Stimulated activated naive CD8-positive, alpha-beta T cell treated with anti-CD3 and anti-CD28 coated beads, Interleukin-15, Interleukin-2, amounts not matched to agents 100 ng/mL and 50 ng/mL, for 24 hours (primary cell): ENCODE measurements around the gene TMEM245.
"Not testable (repeated sequence)": the region's sequence is repeated elsewhere in the genome, so short reads cannot be mapped to it uniquely, and the experiment has no call there.

ENCODE experiments used
- H3K27ac Mint-ChIP-seq: one replicate; pipeline ENCODE4 v1.8.0; 2021; ENCODE audit warnings: mild to moderate bottlenecking, mixed read lengths
- H3K27me3 Mint-ChIP-seq: one replicate; pipeline ENCODE4 v1.8.0; 2021; ENCODE audit warnings: mixed read lengths
- H3K36me3 Mint-ChIP-seq: one replicate; pipeline ENCODE4 v1.8.0; 2021; ENCODE audit warnings: low read depth, mixed read lengths
- H3K4me1 Mint-ChIP-seq: one replicate; pipeline ENCODE4 v1.8.0; 2021; ENCODE audit warnings: low read depth, mixed read lengths
- H3K4me3 Mint-ChIP-seq: one replicate; pipeline ENCODE4 v1.8.0; 2021; ENCODE audit warnings: mild to moderate bottlenecking, mixed read lengths
- H3K9me3 Mint-ChIP-seq: one replicate; pipeline ENCODE4 v1.8.0; 2021; ENCODE audit warnings: mixed read lengths

TMEM245 gene

DNA sequence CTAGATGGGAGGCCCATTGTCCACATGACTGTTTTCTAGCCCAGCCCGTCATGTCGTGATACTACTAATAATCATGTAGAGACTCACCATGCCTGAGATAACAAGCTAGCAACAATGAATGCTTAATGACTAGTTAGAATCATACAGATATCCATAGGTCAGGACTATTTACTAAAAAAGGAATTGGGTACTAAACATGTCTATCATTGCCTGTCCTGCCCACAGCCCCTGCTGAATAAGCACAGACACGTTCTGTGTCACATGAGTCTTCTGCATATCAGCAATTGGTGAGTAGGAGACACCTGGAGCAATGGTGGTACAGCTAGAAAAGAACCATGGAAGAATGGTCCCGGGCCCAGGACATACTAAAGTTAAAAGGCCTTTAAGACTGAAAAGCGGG, 29.3 kb upstream of the TMEM245 start:
- peaks cover 2% of the 10 kb centered on the region for H3K4me1 Mint-ChIP-seq
- H3K27ac Mint-ChIP-seq, result no peak overlapping the region
- peaks cover 13% of the 10 kb centered on the region for H3K9me3 Mint-ChIP-seq
- peaks cover 11% of the 10 kb centered on the region for H3K27me3 Mint-ChIP-seq
- no peak overlapping the region for H3K4me3 Mint-ChIP-seq
- peaks cover 6% of the 10 kb centered on the region for H3K36me3 Mint-ChIP-seq

GRCh38 chr9:109145051-109145450, 25.3 kb upstream of the TMEM245 start:
- Mint-ChIP-seq H3K27ac (no peak overlapping the region), H3K4me3 (no peak overlapping the region), H3K36me3 (no peaks in the 10 kb centered on the region), H3K4me1 (peaks cover 6% of the 10 kb centered on the region), H3K9me3 (no peaks in the 10 kb centered on the region), H3K27me3 (peaks cover 7% of the 10 kb centered on the region)

DNA sequence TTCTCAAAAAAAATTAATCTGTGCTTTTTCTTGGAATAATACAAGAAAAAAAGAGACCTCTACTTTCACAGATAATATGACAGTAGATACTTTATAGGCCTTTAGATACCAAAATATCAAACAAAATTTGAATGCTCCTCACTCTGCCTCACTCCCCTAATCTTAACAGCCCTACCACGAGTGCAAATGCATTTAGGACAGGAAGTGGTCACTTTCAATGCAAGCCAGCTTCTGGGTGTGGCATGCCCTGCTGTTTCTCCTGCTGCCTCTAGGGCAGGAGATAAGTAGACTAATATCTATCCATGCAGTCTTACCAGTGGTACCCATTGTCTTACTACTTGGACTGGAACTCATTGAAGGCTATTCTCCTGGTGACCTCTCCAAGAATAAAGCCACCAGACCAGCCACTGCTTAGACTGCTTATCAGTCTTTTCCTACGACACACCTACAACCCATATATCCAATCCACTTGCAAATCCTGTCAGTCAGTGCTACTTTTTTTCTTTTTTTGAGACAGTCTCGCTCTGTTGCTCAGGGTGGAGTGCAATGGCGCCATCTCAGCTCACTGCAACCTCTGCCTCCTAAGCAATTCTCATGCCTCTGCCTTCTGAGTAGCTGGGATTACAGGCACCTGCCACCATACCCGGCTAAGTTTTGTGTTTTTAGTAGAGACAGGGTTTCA, 24.3 kb upstream of the TMEM245 start:
- peaks cover 7% of the 10 kb centered on the region for H3K27me3 Mint-ChIP-seq
- no peak overlapping the region for H3K4me3 Mint-ChIP-seq
- H3K9me3 Mint-ChIP-seq, result no peaks in the 10 kb centered on the region
- peaks cover 6% of the 10 kb centered on the region for H3K4me1 Mint-ChIP-seq
- no peak overlapping the region for H3K27ac Mint-ChIP-seq
- no peaks in the 10 kb centered on the region for H3K36me3 Mint-ChIP-seq

GRCh38 chr9:109141375-109141774, 21.6 kb upstream of the TMEM245 start:
- no peaks in the 10 kb centered on the region for H3K36me3 Mint-ChIP-seq
- no peaks in the 10 kb centered on the region for H3K9me3 Mint-ChIP-seq
- peaks cover 6% of the 10 kb centered on the region for H3K27me3 Mint-ChIP-seq
- peaks cover 6% of the 10 kb centered on the region for H3K4me1 Mint-ChIP-seq
- no peak overlapping the region for H3K4me3 Mint-ChIP-seq
- H3K27ac Mint-ChIP-seq, result no peak overlapping the region

DNA sequence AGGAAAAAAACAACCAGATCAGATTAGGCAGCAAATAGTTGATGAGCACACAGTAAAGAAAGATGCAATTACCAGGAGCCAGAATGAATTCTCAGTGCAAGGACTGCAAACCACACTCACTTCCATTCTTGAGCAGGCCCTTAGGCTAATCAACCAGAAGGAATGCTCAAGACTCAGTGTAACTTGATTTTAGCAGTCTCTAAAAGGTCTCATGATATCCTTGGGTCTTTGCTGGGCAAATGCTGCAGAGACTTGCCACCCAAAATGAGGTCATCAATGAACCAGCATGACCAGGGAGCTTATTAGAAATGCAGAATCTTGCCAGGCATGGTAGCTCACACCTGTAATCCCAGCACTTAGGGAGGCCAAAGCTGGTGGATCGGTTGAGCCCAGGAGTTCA, 20.1 kb upstream of the TMEM245 start:
- Mint-ChIP-seq H3K9me3 (no peaks in the 10 kb centered on the region), H3K4me1 (peaks cover 6% of the 10 kb centered on the region), H3K36me3 (no peaks in the 10 kb centered on the region), H3K4me3 (no peak overlapping the region), H3K27ac (no peak overlapping the region), H3K27me3 (peaks cover 3% of the 10 kb centered on the region)

DNA sequence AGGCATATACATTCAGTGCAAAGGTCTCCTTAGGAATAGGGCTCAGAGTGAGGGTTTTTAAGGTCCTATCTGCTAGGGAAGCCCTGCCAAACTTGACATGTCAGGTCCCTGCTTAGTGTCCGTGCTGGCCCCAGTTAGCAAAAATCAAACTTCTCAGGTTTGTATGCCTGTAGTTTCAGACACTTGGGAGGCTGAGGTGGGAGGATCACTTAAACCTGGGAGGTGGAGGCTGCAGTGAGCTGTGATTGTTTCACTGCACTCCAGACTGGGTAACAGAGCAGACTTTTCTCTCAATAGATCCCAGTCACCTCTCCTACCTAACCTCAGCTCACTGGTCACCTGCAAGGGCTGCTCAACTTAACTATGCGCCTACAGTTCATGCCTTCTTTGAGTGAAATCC, 18.7 kb upstream of the TMEM245 start:
- H3K36me3 Mint-ChIP-seq, result no peaks in the 10 kb centered on the region
- H3K9me3 Mint-ChIP-seq, result no peaks in the 10 kb centered on the region
- H3K4me1 Mint-ChIP-seq, result no peaks in the 10 kb centered on the region
- H3K27ac Mint-ChIP-seq, result no peak overlapping the region
- peaks cover 3% of the 10 kb centered on the region for H3K27me3 Mint-ChIP-seq
- H3K4me3 Mint-ChIP-seq, result no peak overlapping the region

DNA sequence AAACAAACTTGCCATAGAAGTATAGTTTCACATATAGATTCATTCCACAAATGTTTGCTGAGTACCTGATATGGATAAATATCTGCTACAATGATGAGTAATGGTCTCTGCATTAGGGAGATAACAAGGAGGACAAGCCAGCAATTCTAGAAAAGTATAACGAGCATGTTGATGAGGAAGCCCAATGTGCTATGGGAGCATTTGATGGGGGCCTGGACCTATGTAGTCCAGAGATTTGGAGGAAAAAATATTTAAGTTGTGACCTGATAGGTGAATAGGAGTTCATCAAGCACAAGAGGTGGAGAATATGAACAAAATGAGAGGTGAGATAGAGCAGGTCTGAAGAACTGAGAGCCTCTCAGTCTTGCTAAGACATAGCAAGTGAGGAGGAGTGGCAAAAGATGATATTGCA, 14.4 kb upstream of the TMEM245 start:
- Mint-ChIP-seq H3K27ac (no peak overlapping the region), H3K9me3 (no peaks in the 10 kb centered on the region), H3K4me1 (no peaks in the 10 kb centered on the region), H3K36me3 (no peaks in the 10 kb centered on the region), H3K4me3 (no peak overlapping the region), H3K27me3 (peaks cover 3% of the 10 kb centered on the region)

DNA sequence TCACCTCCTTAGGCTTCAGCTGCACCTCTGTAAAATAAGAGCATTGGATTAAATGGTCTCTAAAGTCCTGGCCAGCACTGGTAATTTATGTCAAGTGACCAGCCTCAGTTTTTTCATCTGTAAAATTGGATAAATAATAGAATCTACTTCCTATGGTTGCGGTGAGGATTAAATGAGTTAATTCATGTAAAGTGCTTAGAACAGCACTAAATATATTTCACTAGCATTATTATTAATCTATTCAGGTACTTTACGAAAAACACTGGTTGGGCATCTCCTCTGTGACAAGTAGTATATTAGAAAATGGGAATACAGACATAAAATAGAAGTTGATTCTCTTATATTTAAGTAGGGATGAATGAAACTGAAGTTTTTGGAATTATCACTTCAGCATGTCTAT, 13.8 kb upstream of the TMEM245 start:
- Mint-ChIP-seq H3K36me3 (no peaks in the 10 kb centered on the region), H3K9me3 (no peaks in the 10 kb centered on the region), H3K27me3 (peaks cover 3% of the 10 kb centered on the region), H3K4me3 (no peak overlapping the region), H3K27ac (no peak overlapping the region), H3K4me1 (no peaks in the 10 kb centered on the region)

DNA sequence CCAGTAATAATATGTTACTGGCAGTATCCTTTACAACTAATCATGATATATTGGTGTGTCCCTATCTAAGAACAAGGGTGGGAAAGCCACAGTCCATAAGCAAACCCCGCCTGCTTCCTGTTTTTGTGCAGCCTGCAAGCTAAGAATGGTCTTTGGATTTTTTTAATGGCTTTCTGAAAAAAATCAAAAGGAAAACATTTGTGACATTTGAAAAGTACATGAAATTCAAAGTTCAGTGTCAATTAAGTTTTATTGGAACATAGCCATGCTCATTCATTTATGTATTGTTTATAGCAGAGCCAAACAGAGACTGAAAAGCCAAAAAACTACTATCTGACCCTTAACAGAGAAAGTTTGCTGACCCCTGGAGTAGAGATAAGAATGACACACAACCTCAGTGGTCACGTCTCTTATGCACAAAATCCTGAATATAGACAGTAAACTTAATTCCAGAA, 12.8 kb upstream of the TMEM245 start:
- H3K36me3 Mint-ChIP-seq, result no peaks in the 10 kb centered on the region
- H3K27ac Mint-ChIP-seq, result no peak overlapping the region
- H3K4me3 Mint-ChIP-seq, result no peak overlapping the region
- no peaks in the 10 kb centered on the region for H3K4me1 Mint-ChIP-seq
- H3K9me3 Mint-ChIP-seq, result no peaks in the 10 kb centered on the region
- peaks cover 3% of the 10 kb centered on the region for H3K27me3 Mint-ChIP-seq

DNA sequence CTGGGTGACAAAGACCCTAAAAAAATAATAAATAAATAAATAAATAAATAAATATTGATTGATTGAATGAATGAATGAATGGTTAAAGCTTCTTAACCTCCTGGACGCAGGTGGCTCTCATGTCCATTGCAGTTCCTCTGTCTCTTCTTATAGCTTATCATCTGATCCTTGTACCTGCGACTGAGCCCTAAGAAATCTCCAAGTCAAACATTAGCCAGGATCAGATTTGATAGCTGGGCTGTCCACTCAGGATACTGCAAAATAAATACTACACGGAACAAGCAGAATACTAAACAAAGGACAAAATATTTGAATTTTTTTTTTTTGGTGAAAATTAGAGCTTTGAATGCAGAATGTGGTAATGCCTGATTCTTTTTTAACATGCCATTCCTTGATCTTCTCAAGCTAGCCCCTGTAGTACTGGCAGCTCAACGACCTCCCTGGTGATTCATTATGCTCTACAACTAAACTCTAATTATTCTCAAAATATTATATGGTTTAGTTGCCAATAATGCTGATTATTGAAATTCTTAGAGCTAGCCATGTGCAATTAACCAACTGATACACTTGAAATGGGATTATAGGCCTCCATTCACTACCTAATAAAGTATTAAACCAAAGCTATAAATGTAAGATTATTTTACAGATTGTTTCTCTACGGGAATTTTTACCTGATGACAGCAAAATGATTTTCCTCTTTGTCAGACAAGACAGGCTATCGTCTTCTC, 9.9 kb upstream of the TMEM245 start:
- Mint-ChIP-seq H3K27ac (no peak overlapping the region), H3K9me3 (no peaks in the 10 kb centered on the region), H3K4me1 (no peaks in the 10 kb centered on the region), H3K36me3 (no peaks in the 10 kb centered on the region), H3K4me3 (no peak overlapping the region), H3K27me3 (no peaks in the 10 kb centered on the region)

DNA sequence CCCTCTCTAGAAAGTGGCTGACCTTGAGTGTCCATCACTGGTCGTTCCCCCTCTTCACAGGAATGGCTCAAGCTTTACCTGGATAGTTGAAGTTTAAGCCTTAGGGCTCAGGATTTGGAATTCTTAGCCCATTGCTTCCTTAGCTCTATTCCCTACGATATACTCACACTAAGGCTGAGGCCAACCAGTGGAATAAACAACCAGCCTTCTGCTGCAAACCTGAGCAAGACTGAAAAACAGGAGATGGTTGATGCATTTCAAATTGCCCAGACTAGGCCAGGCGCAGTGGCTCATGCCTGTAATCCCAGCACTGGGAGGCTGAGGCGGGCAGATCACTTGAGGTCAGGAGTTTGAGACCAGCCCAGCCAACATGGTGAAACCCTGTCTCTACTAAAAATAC, 6.9 kb upstream of the TMEM245 start:
- H3K27me3 Mint-ChIP-seq, H3K4me3 Mint-ChIP-seq, H3K9me3 Mint-ChIP-seq, H3K27ac Mint-ChIP-seq, H3K4me1 Mint-ChIP-seq, H3K36me3 Mint-ChIP-seq: not testable (repeated sequence)

DNA sequence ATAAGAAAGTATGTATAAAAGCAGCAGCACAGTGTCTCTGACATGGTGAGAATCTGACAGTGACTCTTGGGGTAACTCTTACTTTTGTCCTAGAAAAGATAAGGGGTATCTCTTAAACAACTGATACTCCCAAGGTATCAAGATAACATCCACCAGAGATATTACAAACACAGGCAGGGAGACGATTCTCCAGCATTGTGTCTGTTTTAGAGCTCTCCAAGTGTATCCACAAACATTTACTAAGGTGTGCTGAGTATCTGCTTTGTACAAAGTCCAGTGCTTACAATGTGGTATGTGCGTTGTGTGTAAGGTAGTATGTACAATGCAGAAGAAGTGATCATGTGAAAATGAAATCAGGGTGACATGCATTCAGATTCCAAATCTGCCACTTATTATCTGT, 4.4 kb upstream of the TMEM245 start:
- H3K27me3 Mint-ChIP-seq, result no peaks in the 10 kb centered on the region
- peaks cover 11% of the 10 kb centered on the region for H3K4me1 Mint-ChIP-seq
- no peaks in the 10 kb centered on the region for H3K9me3 Mint-ChIP-seq
- no peak overlapping the region for H3K27ac Mint-ChIP-seq
- no peak overlapping the region for H3K4me3 Mint-ChIP-seq
- H3K36me3 Mint-ChIP-seq, result no peaks in the 10 kb centered on the region

- Mint-ChIP-seq H3K36me3 (peaks cover under 1% of the 10 kb centered on the region), H3K27ac (no peak overlapping the region), H3K9me3 (no peaks in the 10 kb centered on the region), H3K27me3 (no peaks in the 10 kb centered on the region), H3K4me1 (peaks cover 20% of the 10 kb centered on the region), H3K4me3 (no peak overlapping the region)
Observed at GRCh38 chr9:109122726-109123621, 3.2 kb upstream of the TMEM245 start.

- peaks cover 13% of the 10 kb centered on the region for H3K36me3 Mint-ChIP-seq
- H3K27ac Mint-ChIP-seq, result no peak overlapping the region
- H3K4me3 Mint-ChIP-seq, result no peak overlapping the region
- H3K4me1 Mint-ChIP-seq, result peaks cover 35% of the 10 kb centered on the region
- H3K9me3 Mint-ChIP-seq, result no peaks in the 10 kb centered on the region
- H3K27me3 Mint-ChIP-seq, result no peaks in the 10 kb centered on the region
Observed at GRCh38 chr9:109121232-109121796, 1.6 kb upstream of the TMEM245 start.
